Transverse colon (tissue), 4 donors: Measurements from ENCODE around the gene DDX60.

ENCODE experiments used
- POLR2A ChIP-seq: fragments of 450-650 bp; IDR thresholded peaks from one replicate; pipeline ENCODE4 v1.6.1; 2016; ENCODE audit warnings: antibody characterized with exemption, mild to moderate bottlenecking, moderate library complexity
- POLR2AphosphoS5 ChIP-seq, 3 donors: sonication (generic); formaldehyde crosslinking; IDR thresholded peaks; one replicate each; pipeline ENCODE4 v1.6.1; 2016; ENCODE audit warnings: antibody characterized with exemption in 3 of 3
- TF ChIP-seq, protein P1 (sequence below), 5 experiments: fragments of 200-600 bp in 3 of 5; fragments of 450-650 bp in 2 of 5; sonication (generic) in 3 of 5; IDR thresholded peaks; 1 replicate in 2 of 5; 2 replicates in 3 of 5; pipeline ENCODE4 v1.5.1; 2016 to 2017; ENCODE audit warnings: antibody characterized with exemption in 5 of 5, inconsistent platforms in 3 of 5, mild to moderate bottlenecking in 2 of 5, moderate library complexity in 1 of 5

DNA sequence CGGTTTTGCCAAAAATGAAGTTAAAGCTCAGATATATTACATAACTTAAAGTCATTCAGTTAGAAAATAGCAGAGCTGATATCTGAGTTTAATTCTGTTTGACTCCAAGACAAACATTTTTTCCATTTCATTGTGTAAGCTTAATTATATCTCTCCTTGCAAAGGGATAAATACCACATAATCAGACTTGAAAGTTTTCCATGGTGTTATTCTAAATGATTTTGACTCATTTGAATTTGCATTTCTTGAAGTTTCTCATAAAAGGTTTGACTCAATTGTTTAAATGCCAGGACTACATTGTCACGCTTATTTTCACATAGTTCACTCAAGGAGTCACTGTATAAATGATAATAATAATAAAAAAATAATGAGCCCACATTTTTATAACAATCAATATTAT is 39.4 kb upstream of the DDX60 start:
- TF ChIP-seq, protein P1, sequence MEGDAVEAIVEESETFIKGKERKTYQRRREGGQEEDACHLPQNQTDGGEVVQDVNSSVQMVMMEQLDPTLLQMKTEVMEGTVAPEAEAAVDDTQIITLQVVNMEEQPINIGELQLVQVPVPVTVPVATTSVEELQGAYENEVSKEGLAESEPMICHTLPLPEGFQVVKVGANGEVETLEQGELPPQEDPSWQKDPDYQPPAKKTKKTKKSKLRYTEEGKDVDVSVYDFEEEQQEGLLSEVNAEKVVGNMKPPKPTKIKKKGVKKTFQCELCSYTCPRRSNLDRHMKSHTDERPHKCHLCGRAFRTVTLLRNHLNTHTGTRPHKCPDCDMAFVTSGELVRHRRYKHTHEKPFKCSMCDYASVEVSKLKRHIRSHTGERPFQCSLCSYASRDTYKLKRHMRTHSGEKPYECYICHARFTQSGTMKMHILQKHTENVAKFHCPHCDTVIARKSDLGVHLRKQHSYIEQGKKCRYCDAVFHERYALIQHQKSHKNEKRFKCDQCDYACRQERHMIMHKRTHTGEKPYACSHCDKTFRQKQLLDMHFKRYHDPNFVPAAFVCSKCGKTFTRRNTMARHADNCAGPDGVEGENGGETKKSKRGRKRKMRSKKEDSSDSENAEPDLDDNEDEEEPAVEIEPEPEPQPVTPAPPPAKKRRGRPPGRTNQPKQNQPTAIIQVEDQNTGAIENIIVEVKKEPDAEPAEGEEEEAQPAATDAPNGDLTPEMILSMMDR (IDR thresholded peaks at IDR 0.05) = no peak
- TF ChIP-seq POLR2AphosphoS5 (IDR thresholded peaks at IDR 0.05) (no peak), POLR2A (no peak)
